Lung (tissue), 12 donors: ENCODE data around the gene MTPN. TPM values are rescaled to one million over a fixed set of nuclear protein-coding genes. Genes with fewer than 3 reads are reported as not detected.

Experiments
- ATAC-seq: fragments of 200-7000 bp; cut with Tn5 transposase; one replicate; pipeline ENCODE4 v1.9.1; 2020; ENCODE audit warnings: moderate number of reproducible peaks; ENCODE audit not compliant: insufficient read depth, low FRiP score
- DNase-seq, 3 donors: peaks; one replicate each; pipeline ENCODE4 v3.0.0-alpha.2; 2013 to 2017
- H3K27ac ChIP-seq, 2 donors: one replicate each; pipeline ENCODE4 v1.5.1; 2013; ENCODE audit warnings: mild to moderate bottlenecking in 2 of 2, moderate library complexity in 2 of 2, control low read depth in 1 of 2, inconsistent platforms in 1 of 2, low read depth in 1 of 2, low read length in 1 of 2
- H3K27me3 ChIP-seq, 3 donors: one replicate each; pipeline ENCODE4 v1.5.1; 2013; ENCODE audit warnings: low read length in 2 of 3; ENCODE audit not compliant: control insufficient read depth in 3 of 3, insufficient read depth in 3 of 3
- H3K36me3 ChIP-seq, 4 donors: one replicate each; pipeline ENCODE4 v1.5.1; 2013; ENCODE audit warnings: low read length in 4 of 4, mild to moderate bottlenecking in 1 of 4, moderate library complexity in 1 of 4; ENCODE audit not compliant: control insufficient read depth in 4 of 4, insufficient read depth in 4 of 4
- H3K4me1 ChIP-seq, 5 donors: one replicate each; pipeline ENCODE4 v1.5.1; 2013; ENCODE audit warnings: low read length in 5 of 5, mild to moderate bottlenecking in 2 of 5, moderate library complexity in 1 of 5; ENCODE audit not compliant: control insufficient read depth in 5 of 5, insufficient read depth in 5 of 5
- H3K4me3 ChIP-seq: one replicate; pipeline ENCODE4 v1.5.1; 2013; ENCODE audit warnings: mild to moderate bottlenecking, control low read depth, moderate library complexity
- H3K9ac ChIP-seq, 2 donors: one replicate each; pipeline ENCODE4 v1.5.1; 2013; ENCODE audit warnings: low read length in 2 of 2, control low read depth in 1 of 2; ENCODE audit not compliant: insufficient read depth in 1 of 2
- H3K9me3 ChIP-seq, 4 donors: one replicate each; pipeline ENCODE4 v1.5.1; 2013; ENCODE audit warnings: low read length in 3 of 4, mild to moderate bottlenecking in 1 of 4, moderate library complexity in 1 of 4; ENCODE audit not compliant: control insufficient read depth in 4 of 4, insufficient read depth in 3 of 4
- WGBS, 2 donors: extraction: QIAGEN DNeasy Blood & Tissue Kit; methylation state at CpG; one replicate each; pipeline ENCODE4 v1.1.7; 2013; 5-methylcytosine and 5-hydroxymethylcytosine counted together
- polyA plus RNA-seq, 2 donors: library from polyadenylated mRNA; stranded (reverse); fragments of 200-250 nt; gene quantifications; one replicate each; pipeline ENCODE4 v1.2.1, GENCODE V29; 2013
- total RNA-seq, 2 donors: library from RNA; depleted of rRNA in 1 of 2; stranded (reverse); fragments of >200 nt in 1 of 2; gene quantifications; one replicate each; pipeline ENCODE4 v1.2.1, GENCODE V29; 2014 to 2021
- TF ChIP-seq, protein P1 (sequence below): IDR thresholded peaks from 2 replicates; pipeline ENCODE4 v1.5.1; 2012; ENCODE audit warnings: mild to moderate bottlenecking; ENCODE audit errors: control extremely low read depth, extremely low read depth
- donor health status: control.
- donor health status: control.
- donor health status: Bipolar disorder and iron deficiency.
- donor health status: healthy.
- donor health status: DM: yes; HTN: yes; CAD: no.

The MTPN gene
- total and polyA plus RNA-seq, 4 donors, result 32.9 to 116 (median 105) TPM

DNA sequence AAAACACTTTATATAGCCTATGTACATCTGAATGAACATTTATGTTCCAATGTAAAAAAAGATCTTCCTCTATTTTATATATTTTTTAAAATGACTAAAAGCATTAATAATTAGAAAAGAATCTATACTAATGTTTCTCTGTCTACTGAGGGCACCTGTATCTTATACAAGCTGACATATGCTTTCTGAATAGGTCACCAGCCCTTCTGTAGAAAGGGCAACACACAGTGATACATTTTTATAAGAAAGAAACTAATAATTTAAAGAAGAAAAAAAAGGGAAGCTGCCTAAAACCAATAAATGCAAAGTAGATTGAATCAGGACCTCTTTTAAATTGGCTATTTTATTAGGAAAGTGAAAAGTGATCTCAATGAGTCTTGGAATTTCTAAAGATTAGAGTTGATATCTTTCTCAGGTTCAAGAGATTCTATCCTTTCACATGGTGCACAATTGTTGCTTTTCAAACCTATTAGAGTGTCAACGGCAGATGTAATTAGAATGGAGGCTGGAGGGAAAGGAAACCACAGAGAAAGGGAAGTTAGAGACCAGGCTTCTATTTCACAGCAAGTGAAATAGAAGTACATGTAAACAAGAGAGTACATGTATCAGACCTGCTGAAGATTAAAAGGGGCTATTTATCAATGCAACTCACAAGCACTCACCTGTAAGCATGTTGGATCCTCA, 6.3 kb downstream of the MTPN start:
- DNase-seq, result no peak
- no peak for ATAC-seq
- peaks cover 4 to 26% (median 5%) of the 10 kb centered on the region in 5 donors for H3K4me1 ChIP-seq
- H3K27me3 ChIP-seq, result no peaks in the 10 kb centered on the region
- peaks cover 0 to 8% (median 2%) of the 10 kb centered on the region in 4 donors for H3K36me3 ChIP-seq
- TF ChIP-seq, protein P1, sequence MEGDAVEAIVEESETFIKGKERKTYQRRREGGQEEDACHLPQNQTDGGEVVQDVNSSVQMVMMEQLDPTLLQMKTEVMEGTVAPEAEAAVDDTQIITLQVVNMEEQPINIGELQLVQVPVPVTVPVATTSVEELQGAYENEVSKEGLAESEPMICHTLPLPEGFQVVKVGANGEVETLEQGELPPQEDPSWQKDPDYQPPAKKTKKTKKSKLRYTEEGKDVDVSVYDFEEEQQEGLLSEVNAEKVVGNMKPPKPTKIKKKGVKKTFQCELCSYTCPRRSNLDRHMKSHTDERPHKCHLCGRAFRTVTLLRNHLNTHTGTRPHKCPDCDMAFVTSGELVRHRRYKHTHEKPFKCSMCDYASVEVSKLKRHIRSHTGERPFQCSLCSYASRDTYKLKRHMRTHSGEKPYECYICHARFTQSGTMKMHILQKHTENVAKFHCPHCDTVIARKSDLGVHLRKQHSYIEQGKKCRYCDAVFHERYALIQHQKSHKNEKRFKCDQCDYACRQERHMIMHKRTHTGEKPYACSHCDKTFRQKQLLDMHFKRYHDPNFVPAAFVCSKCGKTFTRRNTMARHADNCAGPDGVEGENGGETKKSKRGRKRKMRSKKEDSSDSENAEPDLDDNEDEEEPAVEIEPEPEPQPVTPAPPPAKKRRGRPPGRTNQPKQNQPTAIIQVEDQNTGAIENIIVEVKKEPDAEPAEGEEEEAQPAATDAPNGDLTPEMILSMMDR, result no peak
- H3K27ac ChIP-seq, result no peak overlapping the region
- H3K9me3 ChIP-seq, result no peaks in the 10 kb centered on the region
- H3K9ac ChIP-seq, result no peak overlapping the region
- WGBS, 2 donors, result 32 to 59% methylated on average over 1 of the region's 1 CpG
- no peak overlapping the region for H3K4me3 ChIP-seq

DNA sequence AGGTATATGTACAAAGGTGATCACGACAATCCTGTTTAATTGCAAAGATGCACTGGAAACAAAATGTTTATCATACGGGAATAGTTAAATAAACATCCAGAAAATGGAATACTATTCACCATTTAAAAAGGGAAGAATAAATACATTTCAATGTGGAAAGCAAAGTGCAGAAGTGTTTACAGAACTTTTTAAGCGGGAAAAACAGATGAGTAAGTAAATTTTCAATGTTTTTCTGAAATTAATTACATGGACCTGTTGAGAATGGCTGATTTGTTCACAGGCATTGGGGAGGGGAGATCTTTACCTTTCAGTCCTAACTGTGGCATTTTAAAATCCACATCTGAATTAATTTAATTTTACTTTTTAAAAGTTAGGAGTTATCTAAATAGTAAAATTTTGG, 7.1 kb downstream of the MTPN start:
- WGBS, 2 donors, result 78 to 94% methylated on average over 3 of the region's 3 CpGs
- peaks cover 0 to 20% (median 4%) of the 10 kb centered on the region in 5 donors for H3K4me1 ChIP-seq
- TF ChIP-seq, protein P1, result no peak
- H3K27me3 ChIP-seq, result no peaks in the 10 kb centered on the region
- H3K4me3 ChIP-seq, result no peak overlapping the region
- H3K36me3 ChIP-seq, result peaks cover 0 to 8% (median 2%) of the 10 kb centered on the region in 4 donors
- no peak for DNase-seq
- no peaks in the 10 kb centered on the region for H3K9me3 ChIP-seq
- no peak overlapping the region for H3K9ac ChIP-seq
- no peak overlapping the region for H3K27ac ChIP-seq
- ATAC-seq, result no peak

DNA sequence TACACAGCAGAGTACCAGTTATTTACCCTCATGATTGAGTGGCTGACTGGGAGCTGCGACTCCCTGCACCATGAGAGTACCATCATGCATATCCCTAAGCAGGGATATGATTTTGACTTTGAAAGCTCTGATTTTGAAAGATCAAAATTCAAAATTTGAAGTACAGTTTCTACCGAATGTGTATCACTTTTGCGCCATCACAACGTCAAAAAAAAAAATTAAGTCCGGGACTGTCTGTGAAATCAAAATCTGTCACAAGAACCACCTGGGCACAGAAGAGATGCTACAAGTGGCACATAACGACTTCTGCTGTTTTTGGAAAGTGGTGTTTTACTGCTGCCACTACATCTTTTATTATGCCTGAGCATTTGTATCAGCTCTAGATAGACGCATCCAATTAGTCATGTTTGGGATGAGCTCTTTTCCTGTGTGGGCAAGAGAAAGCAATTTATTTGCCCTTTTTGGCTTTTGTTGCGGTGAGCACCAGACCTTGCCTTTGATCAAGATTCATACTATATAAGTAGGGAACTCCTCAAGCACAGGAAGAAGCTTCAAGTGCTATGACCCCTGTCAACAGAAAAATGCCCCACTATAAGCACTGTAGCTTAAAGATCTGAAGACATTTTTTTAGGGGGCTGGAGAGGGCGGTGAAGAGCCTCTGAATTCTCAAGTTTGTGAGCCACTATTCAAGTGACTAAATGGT, 10.7 kb downstream of the MTPN start:
- no peak overlapping the region for H3K27ac ChIP-seq
- 86 to 91% methylated on average over 9 of the region's 9 CpGs for WGBS, 2 donors
- no peak for ATAC-seq
- H3K4me3 ChIP-seq, result no peak overlapping the region
- H3K36me3 ChIP-seq, result peaks cover 0 to 4% (median 2%) of the 10 kb centered on the region in 4 donors
- no peak overlapping the region for H3K9ac ChIP-seq
- H3K27me3 ChIP-seq, result no peaks in the 10 kb centered on the region
- H3K9me3 ChIP-seq, result no peaks in the 10 kb centered on the region
- no peak for DNase-seq
- TF ChIP-seq, protein P1, result no peak
- peaks cover 0 to 18% (median 0%) of the 10 kb centered on the region in 5 donors for H3K4me1 ChIP-seq
